Caki2 (cell line): ENCODE data around the gene SMYD1. TPM values are rescaled to one million over a fixed set of nuclear protein-coding genes. Genes with fewer than 3 reads are reported as not detected.
A peak's percentile ranks its signal among the peaks of the same experiment; 100 is the strongest.
"Not testable (repeated sequence)": the region's sequence is repeated elsewhere in the genome, so short reads cannot be mapped to it uniquely, and the experiment has no call there.

Experiments used
- DNase-seq: peaks from one replicate; pipeline ENCODE4 v3.0.0-alpha.2; 2015; ENCODE audit warnings: low read depth
- in situ Hi-C: cut with HindIII; loops from 2 replicates; pipeline ENCODE4 v1.10.0; 2016; ENCODE audit warnings: low sequenced_read_pairs, low pct_unique_long_range_greater_than_20kb, mixed read lengths
- total RNA-seq: library from RNA; depleted of rRNA; stranded (reverse); fragments of >200 nt; shearing (Covaris generic); gene quantifications from 2 replicates; pipeline ENCODE4 v1.2.3, GENCODE V29; 2014; ENCODE audit warnings: low replicate concordance; rRNA removed

SMYD1 gene
- not detected in 2 replicates for total RNA-seq

GRCh38 chr2:88067598-88067997, at the start of gene SMYD1:
Gene SMYD1 (plus strand): TSS chr2:88067825. CDS start chr2:88067865, 40 bp downstream.
- DNase-seq, result no peak
- in situ Hi-C loops, result no loop called here

GRCh38 chr2:88018077-88018805, 49.4 kb upstream of the SMYD1 start:
- in situ Hi-C loops, DNase-seq: not testable (repeated sequence)

- in situ Hi-C loops, result no loop called here
- no peak for DNase-seq
Observed at GRCh38 chr2:88018909-88019308, 48.7 kb upstream of the SMYD1 start.

GRCh38 chr2:88019985-88020384, 47.6 kb upstream of the SMYD1 start:
- DNase-seq, result no peak
- in situ Hi-C loops, result no loop called here

GRCh38 chr2:88022669-88022921, 45.0 kb upstream of the SMYD1 start:
- no peak for DNase-seq
- in situ Hi-C loops, result no loop called here

GRCh38 chr2:88024509-88024908, 43.1 kb upstream of the SMYD1 start:
- in situ Hi-C loops, result no loop called here
- DNase-seq, result no peak

GRCh38 chr2:88027697-88028389, 39.8 kb upstream of the SMYD1 start:
- no peak for DNase-seq
- in situ Hi-C loops, result no loop called here

GRCh38 chr2:88028931-88029330, 38.7 kb upstream of the SMYD1 start:
- DNase-seq, result no peak
- in situ Hi-C loops, result no loop called here

- in situ Hi-C loops, result no loop called here
- no peak for DNase-seq
Observed at GRCh38 chr2:88032070-88032702, 35.4 kb upstream of the SMYD1 start.

- in situ Hi-C loops, result no loop called here
- no peak for DNase-seq
Observed at GRCh38 chr2:88036182-88036581, 31.4 kb upstream of the SMYD1 start.

- DNase-seq, result no peak
- in situ Hi-C loops, result no loop called here
Observed at GRCh38 chr2:88036606-88037005, 31.0 kb upstream of the SMYD1 start.

- DNase-seq, result peak; percentile 91
- in situ Hi-C loops, result no loop called here
Observed at GRCh38 chr2:88038263-88039105, 29.1 kb upstream of the SMYD1 start.

GRCh38 chr2:88042476-88042875, 25.1 kb upstream of the SMYD1 start:
- in situ Hi-C loops, result no loop called here
- no peak for DNase-seq

GRCh38 chr2:88045561-88045960, 22.1 kb upstream of the SMYD1 start:
- DNase-seq, in situ Hi-C loops: not testable (repeated sequence)

GRCh38 chr2:88048541-88048940, 19.1 kb upstream of the SMYD1 start:
- DNase-seq, result no peak
- in situ Hi-C loops, result no loop called here

GRCh38 chr2:88049622-88050021, 18.0 kb upstream of the SMYD1 start:
- in situ Hi-C loops, result no loop called here
- no peak for DNase-seq

GRCh38 chr2:88051792-88052191, 15.8 kb upstream of the SMYD1 start:
- in situ Hi-C loops, result no loop called here
- no peak for DNase-seq

GRCh38 chr2:88053296-88053695, 14.3 kb upstream of the SMYD1 start:
- in situ Hi-C loops, result no loop called here
- no peak for DNase-seq
